HCT116 (cell line): ENCODE data around the gene HACE1. TPM values are rescaled to one million over a fixed set of nuclear protein-coding genes. Genes with fewer than 3 reads are reported as not detected.

ENCODE experiments used
- ATAC-seq: fragments of 200-7000 bp; cut with Tn5 transposase; 2 replicates; pipeline ENCODE4 v1.9.1; 2020; ENCODE audit warnings: mild to moderate bottlenecking, moderate library complexity
- BruUV-seq: library from RNA; stranded (reverse); fragments of 400-500 nt; replicated peaks from 2 replicates; lab custom pipeline; 2021; lab: Mats Ljungman, UMichigan
- CTCF ChIA-PET: fragments of 300-600 bp; sonication (Branson Sonifier 250); formaldehyde crosslinking; loops from one replicate; lab custom pipeline; 2021; ENCODE audit warnings: antibody characterized with exemption; lab: Charles Lee
- POLR2A ChIA-PET: fragments of 300-600, 350-600 bp; sonication (Branson Sonifier 250); formaldehyde crosslinking; loops from one replicate; lab custom pipeline; 2021; ENCODE audit warnings: antibody characterized with exemption; lab: Charles Lee
- RAD21 ChIA-PET, 2 experiments: fragments of 300-600 bp; sonication (Branson Sonifier 250); formaldehyde crosslinking; loops; one replicate each; lab custom pipeline; 2023; ENCODE audit warnings: low total read pairs in 2 of 2; ENCODE audit not compliant: uncharacterized antibody in 2 of 2, unreplicated experiment in 2 of 2, low non-redundant PET in 1 of 2; lab: Charles Lee
- DNase-seq: peaks from one replicate; pipeline ENCODE4 v3.0.0-alpha.2; 2010; ENCODE audit warnings: low read depth, low spot score
- H2AFZ ChIP-seq: fragments of 200-600 bp; shearing (Covaris generic), sonication (generic); 2 replicates; pipeline ENCODE4 v1.6.1; 2017; ENCODE audit warnings: low read depth, mixed run types, mixed read lengths, antibody characterized with exemption, low read length; ENCODE audit not compliant: poor library complexity, severe bottlenecking
- H3K27ac ChIP-seq: 2 replicates; pipeline ENCODE4 v1.5.1; 2012; ENCODE audit warnings: low read depth, low read length
- H3K27me3 ChIP-seq: fragments of 200-600 bp; sonication (generic); 2 replicates; pipeline ENCODE4 v1.6.1; 2016; ENCODE audit warnings: mixed run types, low read length, mixed read lengths; ENCODE audit not compliant: insufficient read depth
- H3K36me3 ChIP-seq, 2 experiments: fragments of 200-500 bp in 1 of 2; fragments of 200-600 bp in 1 of 2; sonication (Bioruptor generic) in 1 of 2; sonication (generic) in 1 of 2; 2 replicates each; pipeline versions ENCODE4 v1.5.1 to v1.6.1; 2014 to 2016; ENCODE audit warnings: low read length in 2 of 2, inconsistent platforms in 1 of 2, mixed read lengths in 1 of 2, mixed run types in 1 of 2; ENCODE audit not compliant: insufficient read depth in 2 of 2, control insufficient read depth in 1 of 2
- H3K4me1 ChIP-seq, 2 experiments: fragments of 200-600 bp in 1 of 2; sonication (generic) in 1 of 2; 2 replicates each; pipeline versions ENCODE4 v1.5.1 to v1.6.1; 2012 to 2017; ENCODE audit warnings: low read length in 2 of 2, inconsistent platforms in 1 of 2, mild to moderate bottlenecking in 1 of 2, mixed read lengths in 1 of 2, mixed run types in 1 of 2, moderate library complexity in 1 of 2; ENCODE audit not compliant: insufficient read depth in 2 of 2, control insufficient read depth in 1 of 2
- H3K4me2 ChIP-seq: fragments of 200-600 bp; sonication (generic); 2 replicates; pipeline ENCODE4 v1.6.1; 2017; ENCODE audit warnings: mixed run types, low read length, mixed read lengths
- H3K4me3 ChIP-seq, 2 experiments: fragments of 200-600 bp in 1 of 2; sonication (generic) in 1 of 2; replicated peaks in 1 of 2; 2 replicates each; pipeline ENCODE4 v1.5.1; 2011 to 2016; ENCODE audit warnings: low read length in 2 of 2, control low read depth in 1 of 2, low read depth in 1 of 2, mild to moderate bottlenecking in 1 of 2, mixed read lengths in 1 of 2, mixed run types in 1 of 2
- H3K79me2 ChIP-seq: fragments of 200-600 bp; sonication (generic); 2 replicates; pipeline ENCODE4 v1.6.1; 2017; ENCODE audit warnings: mild to moderate bottlenecking, mixed run types, low read length, moderate library complexity, mixed read lengths; ENCODE audit not compliant: insufficient read depth
- H3K9ac ChIP-seq: fragments of 200-600 bp; sonication (generic); 2 replicates; pipeline ENCODE4 v1.6.1; 2016; ENCODE audit warnings: low read length, mixed read lengths
- H3K9me2 ChIP-seq: fragments of 200-600 bp; sonication (generic), shearing (Covaris generic); 2 replicates; pipeline ENCODE4 v1.6.1; 2017; ENCODE audit warnings: mixed run types, mild to moderate bottlenecking, moderate library complexity; ENCODE audit not compliant: insufficient read depth
- H3K9me3 ChIP-seq, 2 experiments: fragments of 200-500 bp in 1 of 2; fragments of 200-600 bp in 1 of 2; sonication (Bioruptor generic) in 1 of 2; sonication (generic) in 1 of 2; 2 replicates each; pipeline ENCODE4 v1.6.1; 2014 to 2017; ENCODE audit warnings: low read length in 2 of 2, mixed read lengths in 2 of 2, inconsistent platforms in 1 of 2, low read depth in 1 of 2, mild to moderate bottlenecking in 1 of 2, mixed run types in 1 of 2, moderate library complexity in 1 of 2; ENCODE audit not compliant: control insufficient read depth in 1 of 2, insufficient read depth in 1 of 2
- H4K20me1 ChIP-seq: fragments of 200-600 bp; sonication (generic), shearing (Covaris generic); 2 replicates; pipeline ENCODE4 v1.6.1; 2017; ENCODE audit warnings: mixed run types, mild to moderate bottlenecking, moderate library complexity; ENCODE audit not compliant: insufficient read depth
- ATF3 ChIP-seq: IDR thresholded peaks from 2 replicates; pipeline ENCODE4 v1.6.1; 2012
- CBX3 ChIP-seq: IDR thresholded peaks from 2 replicates; pipeline ENCODE4 v1.6.1; 2012; ENCODE audit warnings: low read depth
- CEBPB ChIP-seq: IDR thresholded peaks from 2 replicates; pipeline ENCODE4 v1.6.1; 2012; ENCODE audit warnings: low read depth
- FOSL1 ChIP-seq: IDR thresholded peaks from 2 replicates; pipeline ENCODE4 v1.6.1; 2012; ENCODE audit warnings: low read depth
- TCF7L2 ChIP-seq: IDR thresholded peaks from 2 replicates; pipeline ENCODE4 v1.7.0; 2011; ENCODE audit warnings: borderline replicate concordance, inconsistent platforms; ENCODE audit not compliant: insufficient read depth, insufficient read length; ENCODE audit errors: extremely low read depth
- ZBTB33 ChIP-seq: IDR thresholded peaks from 2 replicates; pipeline ENCODE4 v1.6.1; 2011; ENCODE audit warnings: mild to moderate bottlenecking, low read length, moderate library complexity; ENCODE audit not compliant: insufficient replicate concordance; ENCODE audit errors: extremely low read depth
- ZFX ChIP-seq: fragments of 450-650 bp; IDR thresholded peaks from 2 replicates; pipeline ENCODE4 v1.6.1; 2017
- intact Hi-C: fragments of 100-400 bp; cut with micrococcal nuclease; formaldehyde crosslinking; loops from 2 replicates; pipeline ENCODE4 v1.10.0; 2022
- total RNA-seq: library from RNA; stranded (reverse); gene quantifications from one replicate; pipeline ENCODE4 v1.2.1, GENCODE V29; 2021; ENCODE audit not compliant: unreplicated experiment

Gene HACE1
- total RNA-seq, 1 experiment from 2014 or later, result 10.9 TPM

GRCh38 chr6:104700371-104701185 is 159.1 kb downstream of the HACE1 start (continued):
- no peak for TF ChIP-seq FOSL1
- TF ChIP-seq CBX3, result no peak

- Histone ChIP-seq H3K9ac (no peak overlapping the region), H4K20me1 (no peaks in the 10 kb centered on the region), H3K36me3 (no peaks in the 10 kb centered on the region), H3K4me1 (no peaks in the 10 kb centered on the region), H3K9me3 (no peaks in the 10 kb centered on the region), H3K27ac (no peak overlapping the region), H3K27me3 (no peaks in the 10 kb centered on the region), H2AFZ (no peak overlapping the region), H3K4me2 (no peak overlapping the region), H3K79me2 (no peaks in the 10 kb centered on the region), H3K9me2 (no peaks in the 10 kb centered on the region), H3K4me3 (no peak overlapping the region)
- BruUV-seq, result no TSS peak
- ChIA-PET CTCF (no interaction called here), RAD21 (no interaction called here), POLR2A (no interaction called here)
- ATAC-seq (no peak), DNase-seq (no peak)
- intact Hi-C loops, result no loop called here
- TF ChIP-seq TCF7L2 (no peak), ATF3 (no peak), ZBTB33 (no peak), ZFX (no peak), CEBPB (no peak)
Observed at GRCh38 chr6:104699593-104700329, 160.0 kb downstream of the HACE1 start.
